ENCODE results near the gene PDE6A.

GRCh38 chr5:149993471-149993870 lies 48.9 kb upstream of the PDE6A start:
- no peak for TF ChIP-seq CTCF (IDR thresholded peaks at IDR 0.05)
- no peak for TF ChIP-seq PRDM15 (CRISPR knock-in tag; IDR thresholded peaks at IDR 0.05)
- no peak for TF ChIP-seq MAX (CRISPR knock-in tag; IDR thresholded peaks at IDR 0.05)
- TF ChIP-seq ERG (CRISPR knock-in tag; IDR thresholded peaks at IDR 0.05): no peak
- no peak for TF ChIP-seq ZNF512 (CRISPR knock-in tag; IDR thresholded peaks at IDR 0.05; ENCODE audit: borderline replicate concordance)
- no peak for TF ChIP-seq CREB1 (CRISPR knock-in tag; IDR thresholded peaks at IDR 0.05)
- no peak for TF ChIP-seq MXD4 (CRISPR knock-in tag; IDR thresholded peaks at IDR 0.05; ENCODE audit: borderline replicate concordance)

All from WTC11 (cell line).